Parathyroid adenoma (tissue), 2 donors: ENCODE results near the gene ITPR2.

Experiments
- H2AFZ ChIP-seq: fragments of 300-600 bp; sonication (generic); one replicate; pipeline ENCODE4 v1.7.0; 2017; ENCODE audit warnings: antibody characterized with exemption, mild to moderate bottlenecking
- H3K27ac ChIP-seq: fragments of 300-600 bp; sonication (generic); one replicate; pipeline ENCODE4 v1.7.0; 2017
- H3K27me3 ChIP-seq: fragments of 300-600 bp; sonication (generic); one replicate; pipeline ENCODE4 v1.7.0; 2017; ENCODE audit warnings: low read length; ENCODE audit not compliant: control insufficient read depth, insufficient read depth
- H3K36me3 ChIP-seq: fragments of 300-600 bp; sonication (generic); one replicate; pipeline ENCODE4 v1.7.0; 2017; ENCODE audit warnings: low read length; ENCODE audit not compliant: control insufficient read depth, insufficient read depth
- H3K4me1 ChIP-seq: fragments of 300-600 bp; sonication (generic); one replicate; pipeline ENCODE4 v1.7.0; 2017; ENCODE audit warnings: control low read depth
- H3K4me2 ChIP-seq: fragments of 300-600 bp; sonication (generic); one replicate; pipeline ENCODE4 v1.7.0; 2017; ENCODE audit warnings: low read length
- H3K4me3 ChIP-seq: fragments of 300-600 bp; sonication (generic); one replicate; pipeline ENCODE4 v1.7.0; 2017; ENCODE audit warnings: low read depth, low read length
- H3K79me2 ChIP-seq: fragments of 300-600 bp; sonication (generic); one replicate; pipeline ENCODE4 v1.7.0; 2017; ENCODE audit warnings: control low read depth
- H3K9ac ChIP-seq: fragments of 300-600 bp; sonication (generic); one replicate; pipeline ENCODE4 v1.7.0; 2017; ENCODE audit warnings: mild to moderate bottlenecking
- H3K9me3 ChIP-seq: fragments of 300-600 bp; sonication (generic); one replicate; pipeline ENCODE4 v1.7.0; 2017; ENCODE audit warnings: low read length; ENCODE audit not compliant: control insufficient read depth
- TF ChIP-seq, protein P1 (sequence below): fragments of 300-600 bp; sonication (generic); IDR thresholded peaks from one replicate; pipeline ENCODE4 v1.7.0; 2017; ENCODE audit warnings: antibody characterized with exemption, mild to moderate bottlenecking
- donor health status: primary hyperparathyroidism.

ITPR2 gene

DNA sequence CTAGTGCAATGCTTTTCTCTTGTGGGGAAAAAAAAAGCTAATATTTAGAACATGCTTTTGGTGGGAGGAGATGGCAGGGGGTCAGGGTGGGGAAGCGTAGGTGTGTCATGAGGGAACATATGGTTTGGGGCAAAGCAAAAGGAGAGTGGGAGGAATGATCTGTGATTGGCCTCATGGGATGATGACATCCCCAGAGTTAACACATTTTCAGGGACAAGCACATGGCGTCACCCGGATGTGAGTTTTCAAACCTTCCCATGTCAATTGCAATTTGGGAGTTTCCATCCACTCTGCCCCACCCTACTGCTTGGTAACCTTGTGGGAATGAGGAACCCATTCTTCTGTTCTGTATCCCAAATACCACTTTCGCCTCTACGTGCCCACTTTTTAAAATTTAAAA is 473.4 kb downstream of the ITPR2 start:
- Histone ChIP-seq H3K36me3 (no peaks in the 10 kb centered on the region), H3K4me3 (no peak overlapping the region), H3K79me2 (no peaks in the 10 kb centered on the region), H2AFZ (no peak overlapping the region), H3K9ac (no peak overlapping the region), H3K27ac (no peak overlapping the region), H3K27me3 (no peaks in the 10 kb centered on the region), H3K9me3 (no peaks in the 10 kb centered on the region), H3K4me1 (no peaks in the 10 kb centered on the region), H3K4me2 (no peak overlapping the region)
- TF ChIP-seq, protein P1, sequence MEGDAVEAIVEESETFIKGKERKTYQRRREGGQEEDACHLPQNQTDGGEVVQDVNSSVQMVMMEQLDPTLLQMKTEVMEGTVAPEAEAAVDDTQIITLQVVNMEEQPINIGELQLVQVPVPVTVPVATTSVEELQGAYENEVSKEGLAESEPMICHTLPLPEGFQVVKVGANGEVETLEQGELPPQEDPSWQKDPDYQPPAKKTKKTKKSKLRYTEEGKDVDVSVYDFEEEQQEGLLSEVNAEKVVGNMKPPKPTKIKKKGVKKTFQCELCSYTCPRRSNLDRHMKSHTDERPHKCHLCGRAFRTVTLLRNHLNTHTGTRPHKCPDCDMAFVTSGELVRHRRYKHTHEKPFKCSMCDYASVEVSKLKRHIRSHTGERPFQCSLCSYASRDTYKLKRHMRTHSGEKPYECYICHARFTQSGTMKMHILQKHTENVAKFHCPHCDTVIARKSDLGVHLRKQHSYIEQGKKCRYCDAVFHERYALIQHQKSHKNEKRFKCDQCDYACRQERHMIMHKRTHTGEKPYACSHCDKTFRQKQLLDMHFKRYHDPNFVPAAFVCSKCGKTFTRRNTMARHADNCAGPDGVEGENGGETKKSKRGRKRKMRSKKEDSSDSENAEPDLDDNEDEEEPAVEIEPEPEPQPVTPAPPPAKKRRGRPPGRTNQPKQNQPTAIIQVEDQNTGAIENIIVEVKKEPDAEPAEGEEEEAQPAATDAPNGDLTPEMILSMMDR = no peak

DNA sequence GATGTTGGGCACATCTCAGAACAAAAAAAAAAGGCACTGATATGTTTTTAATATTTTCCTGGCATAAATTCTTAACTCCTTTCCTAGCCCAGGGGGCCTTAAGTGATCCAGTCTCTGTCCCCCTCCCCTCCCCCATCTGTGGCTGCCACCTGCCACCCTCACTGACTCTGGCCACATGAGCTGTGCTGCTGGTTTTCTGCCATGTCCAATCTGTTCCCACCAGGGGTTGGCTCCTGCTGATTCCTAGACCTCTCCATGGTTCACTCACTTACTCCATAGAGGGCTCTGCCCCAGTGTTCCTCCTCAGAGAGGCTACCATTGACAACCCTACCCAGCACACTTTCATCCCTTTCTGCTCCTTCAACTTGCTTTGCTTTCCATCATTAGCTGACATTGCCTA is 474.3 kb downstream of the ITPR2 start:
- Histone ChIP-seq H3K27ac (no peak overlapping the region), H3K4me2 (no peak overlapping the region), H2AFZ (no peak overlapping the region), H3K36me3 (no peaks in the 10 kb centered on the region), H3K9me3 (no peaks in the 10 kb centered on the region), H3K4me3 (no peak overlapping the region), H3K4me1 (no peaks in the 10 kb centered on the region), H3K79me2 (no peaks in the 10 kb centered on the region), H3K27me3 (no peaks in the 10 kb centered on the region), H3K9ac (no peak overlapping the region)
- TF ChIP-seq, protein P1 = no peak

DNA sequence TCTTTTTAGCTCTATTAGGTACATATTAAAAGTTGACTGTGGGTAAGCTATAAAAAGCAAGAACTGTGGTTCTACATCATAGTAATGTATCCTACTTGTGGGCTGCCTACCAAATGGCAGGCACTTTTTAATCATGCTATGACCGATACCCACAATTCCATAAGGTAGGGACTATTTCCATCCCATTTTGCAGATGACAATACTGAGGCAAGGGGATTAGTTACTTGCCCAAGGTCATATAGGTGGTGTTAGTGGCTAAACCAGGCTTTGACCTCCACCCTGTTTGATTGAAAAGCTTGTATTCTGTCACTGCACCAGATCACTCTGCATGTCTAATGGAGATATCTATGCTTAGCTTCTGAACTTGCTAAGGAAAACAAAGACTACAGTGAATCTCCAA is 485.7 kb downstream of the ITPR2 start:
- H3K4me2 ChIP-seq = no peak overlapping the region
- H3K79me2 ChIP-seq = no peaks in the 10 kb centered on the region
- no peaks in the 10 kb centered on the region for H3K27me3 ChIP-seq
- no peak overlapping the region for H2AFZ ChIP-seq
- no peaks in the 10 kb centered on the region for H3K4me1 ChIP-seq
- no peak overlapping the region for H3K9ac ChIP-seq
- TF ChIP-seq, protein P1 = no peak
- H3K4me3 ChIP-seq = no peak overlapping the region
- H3K27ac ChIP-seq = no peak overlapping the region
- H3K9me3 ChIP-seq = no peaks in the 10 kb centered on the region
- H3K36me3 ChIP-seq = no peaks in the 10 kb centered on the region

GRCh38 chr12:26346736-26347135 is 486.3 kb downstream of the ITPR2 start:
- Histone ChIP-seq H3K36me3 (no peaks in the 10 kb centered on the region), H3K4me2 (no peak overlapping the region), H3K9ac (no peak overlapping the region), H3K27ac (no peak overlapping the region), H3K79me2 (no peaks in the 10 kb centered on the region), H3K27me3 (no peaks in the 10 kb centered on the region), H3K9me3 (no peaks in the 10 kb centered on the region), H2AFZ (no peak overlapping the region), H3K4me1 (no peaks in the 10 kb centered on the region), H3K4me3 (no peak overlapping the region)
- TF ChIP-seq, protein P1 = no peak

GRCh38 chr12:26345471-26346003 is 487.5 kb downstream of the ITPR2 start:
- Histone ChIP-seq H3K4me1 (no peaks in the 10 kb centered on the region), H3K36me3 (no peaks in the 10 kb centered on the region), H3K4me3 (no peak overlapping the region), H3K27ac (no peak overlapping the region), H3K79me2 (no peaks in the 10 kb centered on the region), H3K27me3 (no peaks in the 10 kb centered on the region), H3K9me3 (no peaks in the 10 kb centered on the region), H2AFZ (no peak overlapping the region), H3K4me2 (no peak overlapping the region), H3K9ac (no peak overlapping the region)
- TF ChIP-seq, protein P1 = no peak
